Osteocyte (in vitro differentiated cells): Measurements from ENCODE around the gene CFAP251. TPM values are rescaled to one million over a fixed set of nuclear protein-coding genes. Genes with fewer than 3 reads are reported as not detected.

Experiments
- DNase-seq: peaks from one replicate; pipeline ENCODE4 v3.0.0; 2021; ENCODE audit warnings: mixed read lengths; ENCODE audit not compliant: unreplicated experiment; ENCODE audit errors: extremely low spot score
- H3K27ac Mint-ChIP-seq: one replicate; pipeline ENCODE4 v1.8.0; 2021; ENCODE audit warnings: mild to moderate bottlenecking, mixed read lengths; ENCODE audit not compliant: unreplicated experiment
- H3K27me3 Mint-ChIP-seq: one replicate; pipeline ENCODE4 v1.8.0; 2021; ENCODE audit warnings: mixed read lengths; ENCODE audit not compliant: unreplicated experiment
- H3K36me3 Mint-ChIP-seq: one replicate; pipeline ENCODE4 v1.8.0; 2021; ENCODE audit warnings: mixed read lengths; ENCODE audit not compliant: unreplicated experiment
- H3K4me1 Mint-ChIP-seq: one replicate; pipeline ENCODE4 v1.8.0; 2021; ENCODE audit warnings: mixed read lengths; ENCODE audit not compliant: unreplicated experiment
- H3K4me3 Mint-ChIP-seq: one replicate; pipeline ENCODE4 v1.8.0; 2021; ENCODE audit warnings: mild to moderate bottlenecking, moderate library complexity, mixed read lengths; ENCODE audit not compliant: unreplicated experiment
- H3K9me3 Mint-ChIP-seq: one replicate; pipeline ENCODE4 v1.8.0; 2021; ENCODE audit warnings: mixed read lengths; ENCODE audit not compliant: unreplicated experiment
- total RNA-seq: library from RNA; stranded (reverse); gene quantifications from 2 replicates; pipeline ENCODE4 v1.2.1, GENCODE V29; 2021
- TF ChIP-seq, protein P1 (sequence below): fragments of 200-600 bp; sonication (generic); IDR thresholded peaks from 2 replicates; pipeline ENCODE4 v1.5.0; 2021; ENCODE audit warnings: antibody characterized with exemption, mild to moderate bottlenecking, moderate library complexity

CFAP251 gene
- total RNA-seq, 1 donor from 2014 or later, result 2.6 TPM

DNA sequence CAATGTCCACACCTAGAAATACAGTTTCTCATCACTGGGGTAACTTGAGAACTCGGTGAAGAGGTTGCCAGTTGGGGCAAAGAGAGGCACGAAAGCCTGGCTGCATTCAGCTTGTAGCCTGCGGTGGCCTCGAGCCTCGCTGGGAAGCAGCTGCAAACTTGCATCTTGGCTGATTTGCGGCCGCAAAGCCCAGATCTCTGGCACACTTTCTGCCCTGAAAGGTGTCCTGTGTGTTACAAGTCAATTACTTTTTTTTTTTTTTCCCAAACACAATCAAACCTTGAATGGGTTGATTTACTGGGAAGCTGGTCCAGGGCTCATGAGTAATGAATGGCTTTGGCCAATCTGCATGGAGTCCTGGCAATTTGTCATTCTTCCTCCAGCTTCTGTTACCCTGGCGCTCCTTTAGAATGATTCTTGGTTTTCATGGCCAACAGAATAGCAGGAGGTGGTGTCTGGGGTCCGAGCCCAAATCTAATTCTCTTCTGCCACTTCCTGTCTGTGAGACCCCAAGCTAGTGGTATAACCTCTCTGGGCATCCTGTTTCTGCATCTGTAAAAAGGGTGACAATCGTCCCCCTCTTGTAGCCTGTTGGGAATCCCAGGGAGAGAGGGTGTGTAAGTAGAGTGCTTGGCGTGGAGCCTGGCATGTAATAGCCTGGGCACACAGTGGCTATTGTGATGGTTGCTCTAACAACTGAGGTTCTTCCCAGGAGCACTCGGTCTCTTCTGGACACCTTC is 109.9 kb downstream of the CFAP251 start:
- Mint-ChIP-seq H3K27ac (no peak overlapping the region), H3K36me3 (no peaks in the 10 kb centered on the region), H3K4me1 (peaks cover 14% of the 10 kb centered on the region), H3K27me3 (no peaks in the 10 kb centered on the region), H3K9me3 (no peaks in the 10 kb centered on the region), H3K4me3 (no peak overlapping the region)
- DNase-seq, result no peak
- TF ChIP-seq, protein P1, sequence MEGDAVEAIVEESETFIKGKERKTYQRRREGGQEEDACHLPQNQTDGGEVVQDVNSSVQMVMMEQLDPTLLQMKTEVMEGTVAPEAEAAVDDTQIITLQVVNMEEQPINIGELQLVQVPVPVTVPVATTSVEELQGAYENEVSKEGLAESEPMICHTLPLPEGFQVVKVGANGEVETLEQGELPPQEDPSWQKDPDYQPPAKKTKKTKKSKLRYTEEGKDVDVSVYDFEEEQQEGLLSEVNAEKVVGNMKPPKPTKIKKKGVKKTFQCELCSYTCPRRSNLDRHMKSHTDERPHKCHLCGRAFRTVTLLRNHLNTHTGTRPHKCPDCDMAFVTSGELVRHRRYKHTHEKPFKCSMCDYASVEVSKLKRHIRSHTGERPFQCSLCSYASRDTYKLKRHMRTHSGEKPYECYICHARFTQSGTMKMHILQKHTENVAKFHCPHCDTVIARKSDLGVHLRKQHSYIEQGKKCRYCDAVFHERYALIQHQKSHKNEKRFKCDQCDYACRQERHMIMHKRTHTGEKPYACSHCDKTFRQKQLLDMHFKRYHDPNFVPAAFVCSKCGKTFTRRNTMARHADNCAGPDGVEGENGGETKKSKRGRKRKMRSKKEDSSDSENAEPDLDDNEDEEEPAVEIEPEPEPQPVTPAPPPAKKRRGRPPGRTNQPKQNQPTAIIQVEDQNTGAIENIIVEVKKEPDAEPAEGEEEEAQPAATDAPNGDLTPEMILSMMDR, result no peak

- Mint-ChIP-seq H3K36me3 (no peaks in the 10 kb centered on the region), H3K27me3 (no peaks in the 10 kb centered on the region), H3K4me3 (no peak overlapping the region), H3K4me1 (peaks cover 9% of the 10 kb centered on the region), H3K27ac (no peak overlapping the region), H3K9me3 (no peaks in the 10 kb centered on the region)
- DNase-seq, result no peak
- TF ChIP-seq, protein P1, result no peak
These were observed 110.6 kb downstream of the CFAP251 start for GRCh38 chr12:122028905-122029560.

DNA sequence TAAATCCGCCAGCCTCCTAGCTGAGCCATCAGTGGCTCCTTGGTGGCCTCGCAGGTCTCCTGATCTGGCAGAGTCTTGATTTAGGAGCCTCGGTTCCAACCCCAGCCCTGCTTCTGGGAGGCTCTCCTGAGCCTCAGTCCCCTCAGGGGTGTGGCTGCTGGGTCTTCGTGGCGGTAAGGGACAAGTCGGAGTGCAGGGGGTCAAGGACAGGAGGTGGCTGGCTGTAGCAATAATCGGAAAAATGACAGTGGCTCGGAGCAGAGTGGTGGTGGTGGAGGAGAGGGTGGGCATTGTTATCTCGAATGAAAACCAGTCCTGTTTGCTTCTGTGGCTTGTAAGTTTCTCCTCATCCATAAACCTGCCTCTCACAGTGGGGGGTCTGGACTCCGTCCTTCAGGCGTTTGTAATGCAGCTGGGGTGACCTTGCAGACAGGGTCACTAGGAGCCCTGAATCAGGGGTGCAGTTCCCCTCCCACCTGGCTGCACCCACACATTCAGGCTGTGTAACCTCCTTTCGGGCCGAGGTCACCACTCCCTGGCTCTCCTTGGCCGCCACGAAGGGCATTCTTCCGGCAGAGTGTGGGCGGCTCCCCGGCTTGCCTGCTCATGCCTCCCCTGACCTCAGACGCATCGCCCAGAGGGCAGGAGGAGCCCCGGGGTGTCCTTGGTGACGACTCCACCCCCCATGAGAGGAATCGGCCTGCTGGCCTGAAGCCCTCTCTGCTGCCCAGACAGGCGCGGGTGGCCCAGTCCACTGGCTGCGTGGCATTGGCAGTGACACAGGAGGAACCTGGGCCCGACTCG is 111.4 kb downstream of the CFAP251 start:
- no peak for DNase-seq

DNA sequence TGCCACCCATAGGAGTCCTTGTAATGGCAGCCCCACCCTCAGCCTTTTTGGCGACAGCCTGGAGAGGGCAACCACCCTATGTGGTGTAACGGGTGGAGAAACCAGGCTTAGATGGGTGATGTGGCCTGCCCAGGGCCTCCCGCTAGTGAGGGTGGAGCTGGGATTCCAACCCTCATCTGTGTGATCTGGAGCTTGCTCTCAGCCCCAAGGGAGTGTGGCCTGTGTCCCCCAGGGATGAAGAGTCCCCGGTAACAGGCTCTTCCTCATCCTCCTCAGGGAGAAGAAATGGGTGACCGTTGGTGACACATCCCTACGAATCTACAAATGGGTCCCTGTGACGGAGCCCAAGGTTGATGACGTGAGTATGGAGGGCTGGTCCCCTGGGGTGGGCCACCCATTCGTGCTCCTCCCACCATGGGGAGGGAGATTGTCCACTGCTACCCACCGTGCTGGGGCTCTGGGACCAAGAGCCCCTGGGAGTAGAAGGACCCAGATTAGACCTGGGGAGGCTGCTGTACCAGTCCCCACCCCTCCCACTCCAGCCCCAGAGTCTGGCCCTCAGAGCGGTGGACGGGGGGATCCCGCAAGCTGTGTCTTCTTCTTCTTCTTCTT is 112.1 kb downstream of the CFAP251 start:
- Mint-ChIP-seq H3K27ac (no peak overlapping the region), H3K9me3 (no peaks in the 10 kb centered on the region)
- TF ChIP-seq, protein P1, result no peak

More for the DNA sequence above, 111.4 kb downstream of the CFAP251 start:
- Mint-ChIP-seq H3K9me3 (no peaks in the 10 kb centered on the region), H3K27me3 (no peaks in the 10 kb centered on the region), H3K27ac (no peak overlapping the region), H3K4me1 (peaks cover 4% of the 10 kb centered on the region), H3K4me3 (no peak overlapping the region), H3K36me3 (no peaks in the 10 kb centered on the region)
- TF ChIP-seq, protein P1, result no peak

More for the DNA sequence above, 112.1 kb downstream of the CFAP251 start:
- Mint-ChIP-seq H3K36me3 (peaks cover 5% of the 10 kb centered on the region), H3K27me3 (no peaks in the 10 kb centered on the region), H3K4me1 (peaks cover 6% of the 10 kb centered on the region), H3K4me3 (no peak overlapping the region)
- no peak for DNase-seq
